NB4 (cell line): ENCODE data around the gene IDI2.
"Not testable (repeated sequence)": the region's sequence is repeated elsewhere in the genome, so short reads cannot be mapped to it uniquely, and the experiment has no call there.

ENCODE experiments used
- DNase-seq: peaks from one replicate; pipeline ENCODE4 v3.0.0; 2010; ENCODE audit warnings: low read depth
- H3K4me3 ChIP-seq: one replicate; pipeline ENCODE4 v1.5.1; 2011; ENCODE audit warnings: mild to moderate bottlenecking, low read depth, low read length, moderate library complexity
- MYC ChIP-seq: IDR thresholded peaks from 2 replicates; pipeline ENCODE4 v1.6.1; 2011; ENCODE audit warnings: low read depth, low read length
- POLR2A ChIP-seq: IDR thresholded peaks from 2 replicates; pipeline ENCODE4 v1.6.1; 2011; ENCODE audit warnings: mild to moderate bottlenecking; ENCODE audit not compliant: insufficient read length; ENCODE audit errors: extremely low read depth
- TF ChIP-seq, protein P1 (sequence below): IDR thresholded peaks from one replicate; pipeline ENCODE4 v1.5.1; 2012; ENCODE audit warnings: low read depth, low read length
- TF ChIP-seq, protein P2 (sequence below): IDR thresholded peaks from 2 replicates; pipeline ENCODE4 v1.6.1; 2011; ENCODE audit warnings: low read depth, low read length

IDI2 gene

DNA sequence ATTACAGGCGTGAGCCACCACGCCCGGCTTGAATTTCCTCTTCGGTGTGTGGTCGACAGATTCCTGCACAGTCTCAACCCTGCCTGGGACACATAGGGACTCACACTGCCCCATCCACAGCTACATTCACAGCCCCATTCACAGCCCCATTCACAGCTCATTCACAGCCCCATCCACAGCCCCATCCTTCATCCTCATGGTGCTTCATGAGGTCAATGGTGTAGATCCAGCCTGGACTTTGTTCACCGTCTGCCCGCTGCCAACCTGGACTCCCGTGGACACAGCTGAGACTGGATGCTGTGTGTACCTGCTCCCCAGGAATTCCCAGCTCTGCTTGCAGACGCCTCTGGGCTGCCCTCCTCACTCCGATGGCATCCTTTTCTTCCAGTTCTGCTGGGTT lies 5.2 kb downstream of the IDI2 start:
- TF ChIP-seq MYC (no peak), POLR2A (no peak)
- TF ChIP-seq, protein P1, sequence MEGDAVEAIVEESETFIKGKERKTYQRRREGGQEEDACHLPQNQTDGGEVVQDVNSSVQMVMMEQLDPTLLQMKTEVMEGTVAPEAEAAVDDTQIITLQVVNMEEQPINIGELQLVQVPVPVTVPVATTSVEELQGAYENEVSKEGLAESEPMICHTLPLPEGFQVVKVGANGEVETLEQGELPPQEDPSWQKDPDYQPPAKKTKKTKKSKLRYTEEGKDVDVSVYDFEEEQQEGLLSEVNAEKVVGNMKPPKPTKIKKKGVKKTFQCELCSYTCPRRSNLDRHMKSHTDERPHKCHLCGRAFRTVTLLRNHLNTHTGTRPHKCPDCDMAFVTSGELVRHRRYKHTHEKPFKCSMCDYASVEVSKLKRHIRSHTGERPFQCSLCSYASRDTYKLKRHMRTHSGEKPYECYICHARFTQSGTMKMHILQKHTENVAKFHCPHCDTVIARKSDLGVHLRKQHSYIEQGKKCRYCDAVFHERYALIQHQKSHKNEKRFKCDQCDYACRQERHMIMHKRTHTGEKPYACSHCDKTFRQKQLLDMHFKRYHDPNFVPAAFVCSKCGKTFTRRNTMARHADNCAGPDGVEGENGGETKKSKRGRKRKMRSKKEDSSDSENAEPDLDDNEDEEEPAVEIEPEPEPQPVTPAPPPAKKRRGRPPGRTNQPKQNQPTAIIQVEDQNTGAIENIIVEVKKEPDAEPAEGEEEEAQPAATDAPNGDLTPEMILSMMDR: no peak
- TF ChIP-seq, protein P2, sequence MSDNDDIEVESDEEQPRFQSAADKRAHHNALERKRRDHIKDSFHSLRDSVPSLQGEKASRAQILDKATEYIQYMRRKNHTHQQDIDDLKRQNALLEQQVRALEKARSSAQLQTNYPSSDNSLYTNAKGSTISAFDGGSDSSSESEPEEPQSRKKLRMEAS: no peak
- no peak for DNase-seq
- H3K4me3 ChIP-seq: no peak overlapping the region

DNA sequence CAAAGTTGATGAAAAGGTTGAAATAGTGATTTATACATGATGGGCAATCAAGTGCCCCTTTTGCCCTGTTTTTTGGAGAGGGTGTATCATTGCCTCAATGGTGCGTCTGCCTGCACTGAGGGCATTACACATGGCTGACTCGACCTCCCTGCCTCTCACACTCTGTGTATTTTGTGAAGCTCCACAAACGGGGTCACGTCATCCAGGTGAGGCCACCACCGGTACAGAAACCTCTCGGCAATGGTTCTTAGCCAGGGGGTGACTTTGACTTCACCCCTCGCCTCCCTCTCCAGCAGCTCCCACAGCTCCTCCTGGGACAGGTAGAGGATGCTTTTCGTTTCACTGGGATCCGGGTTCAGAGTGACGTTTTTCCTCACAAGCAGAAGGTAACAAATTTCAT lies 6.3 kb downstream of the IDI2 start:
- TF ChIP-seq POLR2A (no peak), MYC (no peak)
- TF ChIP-seq, protein P1: no peak
- TF ChIP-seq, protein P2: no peak
- no peak for DNase-seq
- H3K4me3 ChIP-seq: no peak overlapping the region

DNA sequence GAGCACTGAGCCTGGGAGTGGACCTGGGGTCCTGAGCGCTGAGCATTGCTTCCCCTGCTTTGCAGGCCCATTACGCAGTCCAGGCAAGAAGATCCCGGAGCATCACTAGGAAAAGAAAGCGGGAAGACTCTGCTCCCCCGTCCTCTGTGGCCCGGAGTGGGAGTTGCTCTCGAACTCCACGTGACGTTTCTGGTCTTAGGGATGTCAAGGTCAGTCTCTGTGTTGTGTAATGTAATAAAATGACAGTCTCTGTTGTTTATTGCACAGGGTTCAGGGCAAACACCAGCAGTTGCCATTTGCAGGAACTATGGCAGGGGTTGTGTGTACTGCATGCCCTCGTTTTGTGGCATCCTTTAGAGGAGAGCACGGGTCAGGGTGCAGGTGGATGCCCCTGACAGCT lies 10.0 kb downstream of the IDI2 start:
- no peak for DNase-seq
- TF ChIP-seq, protein P2: no peak
- TF ChIP-seq MYC: no peak
- no peak for TF ChIP-seq POLR2A
- H3K4me3 ChIP-seq: no peak overlapping the region

DNA sequence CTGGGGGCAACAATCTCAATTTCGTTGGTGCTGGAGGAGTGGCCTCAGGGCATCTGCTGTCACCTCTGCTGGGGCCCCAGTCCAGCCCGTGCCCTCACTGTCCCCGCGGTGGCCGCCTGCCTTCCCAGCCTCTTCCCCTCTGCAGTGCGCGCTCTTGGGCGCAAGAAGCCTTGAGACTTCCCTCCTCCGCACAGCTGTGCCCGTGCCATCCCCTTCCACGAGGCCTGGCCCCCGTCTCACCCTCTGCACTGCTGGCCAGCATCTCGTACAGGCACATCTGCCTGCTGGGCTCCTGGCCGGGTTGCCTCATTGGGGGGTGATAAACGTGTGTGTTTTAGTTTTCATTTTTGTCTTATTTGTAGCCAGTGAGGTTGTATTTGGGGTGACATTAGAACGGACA lies 14.0 kb downstream of the IDI2 start:
- TF ChIP-seq, protein P2: no peak
- TF ChIP-seq, protein P1: no peak
- no peak for TF ChIP-seq MYC
- TF ChIP-seq POLR2A: no peak
- no peak for DNase-seq
- H3K4me3 ChIP-seq: no peak overlapping the region

DNA sequence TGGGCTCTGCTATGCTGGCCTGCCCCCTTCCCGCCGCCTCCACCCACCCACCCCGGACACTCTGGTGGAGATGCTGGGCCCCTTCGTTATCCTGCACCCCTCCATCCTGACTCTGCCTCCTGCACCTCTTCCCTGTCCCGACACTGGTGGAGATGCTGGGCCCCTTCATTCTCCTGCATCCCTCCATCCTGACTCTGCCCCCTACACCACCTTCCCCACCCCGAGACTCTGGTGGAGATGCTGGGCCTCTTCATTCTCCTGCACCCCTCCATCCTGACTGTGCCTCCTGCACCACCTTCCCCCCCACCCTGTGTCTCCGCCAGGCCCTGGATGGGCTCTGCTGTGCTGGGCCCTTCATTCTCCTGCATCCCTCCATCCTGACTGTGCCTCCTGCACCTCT lies 15.0 kb downstream of the IDI2 start:
- no peak for DNase-seq
- TF ChIP-seq, protein P1: no peak
- TF ChIP-seq, protein P2: no peak
- TF ChIP-seq POLR2A (no peak), MYC (no peak)
- no peak overlapping the region for H3K4me3 ChIP-seq

DNA sequence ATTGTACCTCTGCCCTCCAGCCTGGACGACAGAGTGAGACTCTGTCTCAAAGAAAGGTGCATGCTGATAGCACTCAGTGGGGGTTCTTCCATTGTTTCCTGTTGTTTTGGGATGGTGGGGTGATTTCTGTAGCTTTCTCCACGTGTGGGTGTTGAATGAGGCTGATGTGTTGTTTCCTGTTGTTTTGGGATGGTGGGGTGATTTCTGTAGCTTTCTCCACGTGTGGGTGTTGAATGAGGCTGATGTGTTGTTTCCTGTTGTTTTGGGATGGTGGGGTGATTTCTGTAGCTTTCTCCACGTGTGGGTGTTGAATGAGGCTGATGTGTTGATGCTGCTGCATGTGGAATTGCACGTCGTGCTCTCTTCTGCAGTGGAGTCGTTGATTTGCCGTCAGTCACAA lies 15.7 kb downstream of the IDI2 start:
- DNase-seq, H3K4me3 ChIP-seq: not testable (repeated sequence)

DNA sequence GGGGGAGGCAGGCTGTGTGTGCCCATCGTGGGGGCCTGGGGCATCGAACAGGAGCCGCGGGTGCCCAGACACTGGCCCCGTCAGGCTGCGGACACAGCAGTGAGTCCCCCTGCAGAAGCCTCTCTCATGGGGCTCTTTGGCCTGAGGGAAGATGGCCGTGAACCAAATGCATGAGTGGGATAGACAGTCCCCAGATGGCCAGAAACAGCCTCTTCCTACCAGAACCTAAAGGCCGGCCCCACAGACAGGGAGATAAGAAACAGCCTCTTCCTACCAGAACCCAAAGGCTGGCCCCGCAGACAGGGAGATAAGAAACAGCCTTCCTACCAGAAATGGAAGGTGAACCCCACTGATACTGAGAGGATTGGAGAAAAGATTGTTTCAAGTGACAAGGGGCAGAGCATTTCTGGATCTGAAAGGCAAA lies 16.6 kb downstream of the IDI2 start:
- TF ChIP-seq POLR2A (no peak), MYC (no peak)
- TF ChIP-seq, protein P2: no peak
- TF ChIP-seq, protein P1: no peak
- H3K4me3 ChIP-seq: no peak overlapping the region
- no peak for DNase-seq
